ENCODE measurements around the gene SCRN2. TPM values are rescaled to one million over a fixed set of nuclear protein-coding genes. Genes with fewer than 3 reads are reported as not detected.

SCRN2 gene
- total RNA-seq, 1 donor from 2014 or later: 30.9 TPM

DNA sequence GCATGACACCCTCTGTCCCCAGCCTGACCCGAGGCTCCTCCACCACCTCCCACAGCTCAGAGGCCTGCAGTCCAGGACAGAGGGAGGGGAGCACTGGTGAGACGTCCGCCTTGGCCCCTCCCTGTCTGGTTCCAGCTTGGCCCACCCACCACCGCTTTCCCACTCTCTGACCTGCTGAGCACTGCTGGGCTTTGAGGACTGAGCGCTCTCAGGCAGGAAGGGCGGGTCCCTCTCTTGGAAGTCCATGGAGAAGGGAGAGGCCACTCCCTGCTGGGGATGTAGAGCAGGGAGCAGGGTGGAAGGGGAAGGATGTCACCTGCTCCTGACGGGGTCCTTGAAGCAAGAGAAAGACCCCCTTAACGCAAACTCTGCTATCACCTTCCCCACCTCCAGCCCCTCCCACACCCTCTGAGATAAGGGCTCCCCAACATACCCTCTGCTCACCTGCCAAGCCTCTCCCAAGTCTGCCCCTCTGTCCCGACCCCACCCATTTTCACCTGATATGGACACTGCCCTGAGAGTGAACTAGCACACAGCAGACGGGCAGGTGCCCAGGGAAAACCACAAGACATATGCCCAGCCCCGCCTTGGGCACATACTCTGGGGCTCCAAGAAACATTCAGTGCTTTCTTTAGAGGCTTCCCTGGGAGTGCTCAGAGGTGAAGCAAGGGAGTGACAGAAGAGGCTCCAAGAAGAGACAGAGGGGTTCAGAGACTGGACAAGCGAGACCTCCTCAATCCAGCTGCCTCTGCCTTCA, 20.9 kb downstream of the SCRN2 start:
- intact Hi-C loops (cut with DNase I): no loop called here
- TF ChIP-seq CTCF (IDR thresholded peaks at IDR 0.05): no peak
- H3K9me3 ChIP-seq: no peaks in the 10 kb centered on the region
- peaks cover 63% of the 10 kb centered on the region for H3K36me3 ChIP-seq
- peak overlapping the region; percentile 62 for H3K27ac ChIP-seq
- peak overlapping the region; percentile 65 for H3K4me3 ChIP-seq
- DNase-seq (peak; percentile 51), ATAC-seq (peak; percentile 53 to 66)
- H3K27me3 ChIP-seq (ENCODE audit: low read depth): no peaks in the 10 kb centered on the region
- H3K4me1 ChIP-seq: peaks cover 31% of the 10 kb centered on the region

- H3K4me1 ChIP-seq: peaks cover 31% of the 10 kb centered on the region
- DNase-seq (peak; percentile 28), ATAC-seq (no peak)
- H3K36me3 ChIP-seq: peaks cover 64% of the 10 kb centered on the region
- intact Hi-C loops (cut with DNase I): no loop called here
- no peaks in the 10 kb centered on the region for H3K9me3 ChIP-seq
- TF ChIP-seq CTCF (IDR thresholded peaks at IDR 0.05): no peak
- no peaks in the 10 kb centered on the region for H3K27me3 ChIP-seq (ENCODE audit: low read depth)
- H3K4me3 ChIP-seq: no peak overlapping the region
- H3K27ac ChIP-seq: no peak overlapping the region
These were observed 21.6 kb downstream of the SCRN2 start for GRCh38 chr17:47819475-47819874.

GRCh38 chr17:47818002-47818695, 22.9 kb downstream of the SCRN2 start:
- no peak for DNase-seq

DNA sequence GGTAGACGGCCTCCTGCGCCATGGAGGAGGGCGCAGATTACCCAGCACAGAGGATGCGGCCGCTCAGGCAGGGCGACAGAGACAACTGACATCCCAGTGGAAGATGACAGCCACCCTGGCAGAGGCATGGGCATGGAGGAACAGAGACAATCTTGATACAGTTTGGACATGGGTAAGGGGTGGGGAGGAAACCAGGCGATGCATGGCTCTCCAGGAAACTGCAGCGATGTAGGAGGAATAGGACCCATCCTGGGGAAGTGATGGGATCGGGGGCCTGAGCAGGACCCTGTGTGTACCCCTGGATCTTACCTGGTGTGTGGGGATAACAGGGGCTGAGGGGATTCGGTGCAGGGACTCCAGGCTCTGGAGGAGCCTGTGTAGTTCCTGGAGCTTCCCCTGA, 24.1 kb downstream of the SCRN2 start:
- peaks cover 22% of the 10 kb centered on the region for H3K4me1 ChIP-seq
- intact Hi-C loops (cut with DNase I): no loop called here
- H3K9me3 ChIP-seq: no peaks in the 10 kb centered on the region
- no peak overlapping the region for H3K27ac ChIP-seq
- no peak for ATAC-seq
- H3K4me3 ChIP-seq: no peak overlapping the region
- no peak for DNase-seq
- no peak for TF ChIP-seq CTCF (IDR thresholded peaks at IDR 0.05)
- H3K27me3 ChIP-seq (ENCODE audit: low read depth): no peaks in the 10 kb centered on the region
- peaks cover 74% of the 10 kb centered on the region for H3K36me3 ChIP-seq

More at GRCh38 chr17:47818002-47818695, 22.9 kb downstream of the SCRN2 start:
- TF ChIP-seq CTCF (IDR thresholded peaks at IDR 0.05): no peak
- Histone ChIP-seq H3K4me1 (peaks cover 31% of the 10 kb centered on the region), H3K9me3 (no peaks in the 10 kb centered on the region), H3K27me3 (ENCODE audit: low read depth) (no peaks in the 10 kb centered on the region), H3K4me3 (no peak overlapping the region), H3K27ac (no peak overlapping the region), H3K36me3 (peaks cover 64% of the 10 kb centered on the region)
- ATAC-seq: no peak
- intact Hi-C loops (cut with DNase I): no loop called here

- no peak for ATAC-seq
- no peak for TF ChIP-seq CTCF (IDR thresholded peaks at IDR 0.05)
These were observed 24.9 kb downstream of the SCRN2 start for GRCh38 chr17:47816111-47816735.

More at GRCh38 chr17:47816111-47816735, 24.9 kb downstream of the SCRN2 start:
- Histone ChIP-seq H3K9me3 (no peaks in the 10 kb centered on the region), H3K36me3 (peaks cover 81% of the 10 kb centered on the region), H3K4me3 (no peak overlapping the region), H3K27me3 (ENCODE audit: low read depth) (no peaks in the 10 kb centered on the region), H3K4me1 (peaks cover 14% of the 10 kb centered on the region), H3K27ac (no peak overlapping the region)
- DNase-seq: no peak
- intact Hi-C loops (cut with DNase I): no loop called here
